H1 (cell line): ENCODE measurements around the gene PPIG. TPM values are rescaled to one million over a fixed set of nuclear protein-coding genes. Genes with fewer than 3 reads are reported as not detected.

Experiments used
- CTCF ChIA-PET: fragments of 300-600 bp; sonication (Branson Sonifier 250); formaldehyde crosslinking; loops from one replicate; lab custom pipeline; 2021; ENCODE audit not compliant: partially characterized antibody; lab: Charles Lee
- POLR2A ChIA-PET: fragments of 300-600 bp; sonication (Branson Sonifier 250); formaldehyde crosslinking; loops from one replicate; lab custom pipeline; 2021; ENCODE audit warnings: inconsistent platforms; ENCODE audit not compliant: partially characterized antibody; lab: Charles Lee
- DNase-seq, 2 experiments: peaks; one replicate each; pipeline versions ENCODE4 v3.0.0 to v3.0.0-alpha.2; 2010 to 2022; ENCODE audit warnings: low spot score in 2 of 2, low read depth in 1 of 2, mixed read lengths in 1 of 2
- FAIRE-seq: peaks from 2 replicates; lab custom pipeline; 2011; peaks lifted over from hg19 to GRCh38; lab: Jason Lieb, UNC
- H2AFZ ChIP-seq: 2 replicates; pipeline ENCODE4 v1.8.1; 2012; ENCODE audit warnings: low read length, inconsistent platforms
- H2AK5ac ChIP-seq: 2 replicates; pipeline ENCODE4 v1.6.1; 2013; ENCODE audit warnings: low read depth, low read length
- H2BK120ac ChIP-seq: replicated peaks from 2 replicates; pipeline ENCODE3; 2013; ENCODE audit warnings: low read depth, low read length, inconsistent platforms
- H2BK12ac ChIP-seq: 2 replicates; pipeline ENCODE4 v1.6.1; 2013; ENCODE audit warnings: low read depth, low read length
- H2BK15ac ChIP-seq: 2 replicates; pipeline ENCODE4 v1.6.1; 2013; ENCODE audit warnings: low read length
- H2BK20ac ChIP-seq: 2 replicates; pipeline ENCODE4 v1.6.1; 2013; ENCODE audit warnings: low read length
- H2BK5ac ChIP-seq: 2 replicates; pipeline ENCODE4 v1.6.1; 2013; ENCODE audit warnings: low read depth, low read length
- H3K14ac ChIP-seq: 2 replicates; pipeline ENCODE4 v1.6.1; 2013; ENCODE audit warnings: inconsistent platforms; ENCODE audit not compliant: insufficient read length
- H3K18ac ChIP-seq: 2 replicates; pipeline ENCODE4 v1.6.1; 2013; ENCODE audit warnings: low read length; ENCODE audit errors: extremely low read depth
- H3K23ac ChIP-seq: 2 replicates; pipeline ENCODE4 v1.6.1; 2013; ENCODE audit warnings: inconsistent platforms; ENCODE audit not compliant: insufficient read length
- H3K23me2 ChIP-seq: 2 replicates; pipeline ENCODE4 v1.6.1; 2013; ENCODE audit warnings: low read depth, low read length
- H3K27ac ChIP-seq: 2 replicates; pipeline ENCODE4 v1.6.1; 2011; ENCODE audit warnings: low read depth, low read length, inconsistent platforms
- H3K27me3 ChIP-seq, 4 experiments: replicated peaks in 1 of 4; 1 replicate in 1 of 4; 2 replicates in 3 of 4; pipeline versions ENCODE4 v1.6.1 to v1.8.1; 2011 to 2013; ENCODE audit warnings: low read length in 3 of 4, mild to moderate bottlenecking in 3 of 4, inconsistent platforms in 2 of 4, mixed read lengths in 2 of 4, moderate library complexity in 1 of 4; ENCODE audit not compliant: control insufficient read depth in 3 of 4, insufficient read depth in 3 of 4; ENCODE audit errors: extremely low read depth in 1 of 4
- H3K36me3 ChIP-seq, 4 experiments: 2 replicates each; pipeline versions ENCODE4 v1.6.1 to v1.8.1; 2011 to 2013; ENCODE audit warnings: mild to moderate bottlenecking in 4 of 4, low read length in 3 of 4, moderate library complexity in 2 of 4, control low read depth in 1 of 4, inconsistent platforms in 1 of 4; ENCODE audit not compliant: insufficient read depth in 4 of 4, control insufficient read depth in 2 of 4
- H3K4ac ChIP-seq: replicated peaks from 2 replicates; pipeline ENCODE3; 2013; ENCODE audit warnings: low read length, low read depth, mixed read lengths, inconsistent platforms; ENCODE audit not compliant: insufficient read length
- H3K4me1 ChIP-seq, 4 experiments: replicated peaks in 1 of 4; 1 replicate in 1 of 4; 2 replicates in 3 of 4; pipeline versions ENCODE4 v1.6.1 to v1.8.1; 2011 to 2013; ENCODE audit warnings: low read length in 3 of 4, inconsistent platforms in 2 of 4, mixed read lengths in 1 of 4; ENCODE audit not compliant: insufficient read depth in 4 of 4, control insufficient read depth in 3 of 4
- H3K4me2 ChIP-seq, 2 experiments: 2 replicates each; pipeline versions ENCODE4 v1.6.1 to v1.8.1; 2011 to 2013; ENCODE audit warnings: low read depth in 2 of 2, low read length in 2 of 2, control low read depth in 1 of 2, inconsistent platforms in 1 of 2, mild to moderate bottlenecking in 1 of 2; ENCODE audit not compliant: insufficient read depth in 1 of 2
- H3K4me3 ChIP-seq, 4 experiments: fragments of 200-600, 300-600 bp in 1 of 4; sonication (generic), shearing (Covaris generic), sonication (Bioruptor Twin) in 1 of 4; 2 replicates each; pipeline versions ENCODE4 v1.5.1 to v1.8.1; 2011 to 2016; ENCODE audit warnings: low read length in 4 of 4, low read depth in 3 of 4, control low read depth in 2 of 4, inconsistent platforms in 2 of 4, mild to moderate bottlenecking in 2 of 4, mixed read lengths in 1 of 4, moderate library complexity in 1 of 4; ENCODE audit not compliant: insufficient read depth in 2 of 4; ENCODE audit errors: extremely low read depth in 1 of 4
- H3K56ac ChIP-seq: replicated peaks from 2 replicates; pipeline ENCODE3; 2013; ENCODE audit warnings: low read depth, mild to moderate bottlenecking, mixed read lengths, low read length, inconsistent platforms; ENCODE audit not compliant: insufficient read length
- H3K79me1 ChIP-seq: 2 replicates; pipeline ENCODE4 v1.6.1; 2013; ENCODE audit warnings: low read depth, low read length, control low read depth
- H3K79me2 ChIP-seq, 2 experiments: 2 replicates each; pipeline versions ENCODE4 v1.6.1 to v1.8.1; 2012 to 2013; ENCODE audit warnings: low read length in 2 of 2, mild to moderate bottlenecking in 2 of 2, inconsistent platforms in 1 of 2; ENCODE audit not compliant: insufficient read depth in 2 of 2, control insufficient read depth in 1 of 2
- H3K9ac ChIP-seq, 4 experiments: replicated peaks in 1 of 4; 1 replicate in 1 of 4; 2 replicates in 3 of 4; pipeline versions ENCODE4 v1.6.1 to v1.8.1; 2011 to 2013; ENCODE audit warnings: low read depth in 3 of 4, low read length in 3 of 4, control low read depth in 2 of 4, mild to moderate bottlenecking in 2 of 4, moderate library complexity in 2 of 4, inconsistent platforms in 1 of 4; ENCODE audit errors: extremely low read depth in 1 of 4
- H3K9me3 ChIP-seq, 2 experiments: 2 replicates each; pipeline versions ENCODE4 v1.6.1 to v1.8.1; 2012 to 2013; ENCODE audit warnings: mild to moderate bottlenecking in 2 of 2, moderate library complexity in 2 of 2, control low read depth in 1 of 2, inconsistent platforms in 1 of 2, low read depth in 1 of 2, low read length in 1 of 2, mixed read lengths in 1 of 2; ENCODE audit not compliant: insufficient read depth in 2 of 2
- H4K20me1 ChIP-seq, 2 experiments: replicated peaks in 1 of 2; 2 replicates each; pipeline versions ENCODE3 to v1.8.1; 2011 to 2013; ENCODE audit warnings: inconsistent platforms in 2 of 2, low read length in 2 of 2, mild to moderate bottlenecking in 1 of 2; ENCODE audit not compliant: insufficient read depth in 2 of 2, control insufficient read depth in 1 of 2
- H4K5ac ChIP-seq: 2 replicates; pipeline ENCODE4 v1.6.1; 2013; ENCODE audit warnings: low read length, low read depth, mixed read lengths, inconsistent platforms; ENCODE audit not compliant: insufficient read length
- H4K8ac ChIP-seq: 2 replicates; pipeline ENCODE4 v1.8.0; 2013; ENCODE audit warnings: mild to moderate bottlenecking, moderate library complexity, low read length, inconsistent platforms; ENCODE audit not compliant: insufficient read depth; ENCODE audit errors: extremely low read depth
- H4K91ac ChIP-seq: replicated peaks from 2 replicates; pipeline ENCODE3; 2013; ENCODE audit warnings: low read length, mixed read lengths, inconsistent platforms; ENCODE audit not compliant: insufficient read length
- CBX5 ChIP-seq: fragments of 300-800, 300-1000 bp; sonication (generic); IDR thresholded peaks from 2 replicates; pipeline ENCODE4 v1.7.1; 2016; ENCODE audit warnings: antibody characterized with exemption, low read length, low read depth
- KDM1A ChIP-seq: fragments of 200-600, 300-600 bp; sonication (generic); IDR thresholded peaks from 2 replicates; pipeline ENCODE4 v1.7.1; 2016; ENCODE audit warnings: mild to moderate bottlenecking, low read length, borderline replicate concordance
- TBP ChIP-seq: IDR thresholded peaks from 2 replicates; pipeline ENCODE4 v1.6.1; 2011; ENCODE audit warnings: low read depth, low read length, improper control_type of control experiment
- WGBS, 2 experiments: shearing (Covaris generic) in 1 of 2; methylation state at CpG; one replicate each; pipeline versions ENCODE4 v1.1.6 to v1.1.7; 2013 to 2015; ENCODE audit warnings: low lambda C conversion rate in 2 of 2, mixed read lengths in 2 of 2, inconsistent platforms in 1 of 2, low coverage in 1 of 2, missing lambda C conversion rate in 1 of 2; ENCODE audit not compliant: insufficient replicate concordance in 2 of 2, insufficient coverage in 1 of 2, insufficient read length in 1 of 2; ENCODE audit errors: extremely low coverage in 1 of 2, missing lambda C conversion rate in 1 of 2; 5-methylcytosine and 5-hydroxymethylcytosine counted together
- polyA plus RNA-seq, 7 experiments: library from polyadenylated mRNA; depleted of rRNA in 3 of 7; stranded (reverse) in 5 of 7; unstranded in 2 of 7; fragments of >200 nt in 5 of 7; fragments of 200-250 nt in 2 of 7; gene quantifications; 1 replicate in 5 of 7; 2 replicates in 1 of 7; 4 replicates in 1 of 7; pipeline versions ENCODE4 v1.2.1 to v1.2.3, GENCODE V29; 2011 to 2013; ENCODE audit warnings: missing spikeins in 2 of 7, mixed read lengths in 2 of 7
- total RNA-seq: library from RNA; stranded (reverse); fragmentation: NEBNext Ultra II Directional; extraction: Animal tissue kit (Norgen Biotek cat#: 25700); gene quantifications from 2 replicates; pipeline ENCODE4 v1.2.1, GENCODE V29; 2021
- TF ChIP-seq, protein P1 (sequence below): IDR thresholded peaks from 2 replicates; pipeline ENCODE4 v1.6.1; 2012; ENCODE audit warnings: inconsistent platforms

PPIG gene
- total and polyA plus RNA-seq, 2 of the 8 experiments (the other 6 are each of a cell fraction or from before 2014, with no cell fraction given), result 14.7 to 71.0 TPM

DNA sequence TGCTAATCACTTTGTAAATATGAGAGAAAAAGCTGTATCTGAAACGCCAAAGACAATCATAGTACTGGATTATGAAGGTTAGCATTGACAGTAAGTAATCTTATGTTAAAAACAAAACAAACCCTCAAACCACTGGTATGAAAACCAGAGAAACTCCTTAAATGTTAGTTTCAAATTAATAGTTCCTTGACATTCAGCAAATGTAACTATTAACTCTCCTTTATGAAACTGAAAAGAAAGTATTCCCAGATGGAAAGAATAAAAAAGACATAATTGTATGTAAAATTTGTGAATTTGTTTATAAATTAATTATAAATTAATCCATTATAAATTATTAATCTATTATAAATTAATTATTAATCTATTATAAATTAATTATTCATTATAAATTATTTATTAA, 22.8 kb upstream of the PPIG start:
- Histone ChIP-seq H3K27ac (no peak overlapping the region), H2BK5ac (no peak overlapping the region), H2BK120ac (no peak overlapping the region), H4K8ac (no peak overlapping the region), H2BK20ac (no peak overlapping the region), H3K9me3 (no peaks in the 10 kb centered on the region), H3K4me3 (no peak overlapping the region), H3K23me2 (no peaks in the 10 kb centered on the region), H2AK5ac (no peak overlapping the region), H3K18ac (no peak overlapping the region), H3K27me3 (no peaks in the 10 kb centered on the region), H2BK15ac (no peak overlapping the region), H2BK12ac (no peak overlapping the region), H3K23ac (no peak overlapping the region), H3K36me3 (peaks cover 0 to 27% (median 2%) of the 10 kb centered on the region in 4 experiments; a peak in 3 of 8 replicates), H3K9ac (no peak overlapping the region), H3K4me2 (no peak overlapping the region), H3K4ac (no peak overlapping the region), H3K4me1 (no peaks in the 10 kb centered on the region), H3K14ac (no peak overlapping the region), H3K56ac (no peak overlapping the region), H4K5ac (no peak overlapping the region), H4K20me1 (peaks cover 0 to 2% of the 10 kb centered on the region in 2 experiments), H3K79me1 (no peaks in the 10 kb centered on the region), H3K79me2 (no peaks in the 10 kb centered on the region), H2AFZ (no peak overlapping the region), H4K91ac (no peak overlapping the region)
- no peak for FAIRE-seq
- 95% methylated on average over 1 of the region's 1 CpG; no CpG with 5 or more reads in 1 of the 2 experiments for WGBS, 2 experiments
- POLR2A ChIA-PET, result interaction anchor here (1.2 kb wide), 1 partner anchor 11 kb away, joined by 3 read pairs; no protein-coding TSS in a partner anchor
- CTCF ChIA-PET, result no interaction called here
- DNase-seq, result no peak
- TF ChIP-seq CBX5, result no peak
- no peak for TF ChIP-seq TBP
- TF ChIP-seq, protein P1, sequence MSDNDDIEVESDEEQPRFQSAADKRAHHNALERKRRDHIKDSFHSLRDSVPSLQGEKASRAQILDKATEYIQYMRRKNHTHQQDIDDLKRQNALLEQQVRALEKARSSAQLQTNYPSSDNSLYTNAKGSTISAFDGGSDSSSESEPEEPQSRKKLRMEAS, result no peak
- TF ChIP-seq KDM1A, result no peak
